Loucy (cell line): ENCODE data around the gene S100G.

ENCODE experiments used
- H2AFZ ChIP-seq: fragments of 200-600 bp; sonication (generic); 2 replicates; pipeline ENCODE4 v1.6.0; 2016; ENCODE audit warnings: antibody characterized with exemption, mild to moderate bottlenecking, low read length, moderate library complexity
- H3F3A ChIP-seq: fragments of 200-600 bp; 2 replicates; pipeline ENCODE4 v1.6.0; 2016; ENCODE audit warnings: antibody characterized with exemption, low read depth, mild to moderate bottlenecking
- H3K27me3 ChIP-seq: fragments of 200-600 bp; sonication (generic); 2 replicates; pipeline ENCODE4 v1.6.1; 2014; ENCODE audit warnings: low read length, mild to moderate bottlenecking; ENCODE audit not compliant: insufficient read depth, poor library complexity, severe bottlenecking
- H3K36me3 ChIP-seq: fragments of 200-600 bp; sonication (generic); 2 replicates; pipeline ENCODE4 v1.6.1; 2016; ENCODE audit warnings: low read length; ENCODE audit not compliant: insufficient read depth
- H3K4me1 ChIP-seq: fragments of 200-600 bp; sonication (generic); 2 replicates; pipeline ENCODE4 v1.5.1; 2014; ENCODE audit warnings: low read length, mild to moderate bottlenecking; ENCODE audit not compliant: insufficient read depth, poor library complexity, severe bottlenecking
- H3K4me2 ChIP-seq: fragments of 200-600 bp; sonication (generic); 2 replicates; pipeline ENCODE4 v1.6.0; 2014; ENCODE audit warnings: antibody characterized with exemption, low read length, low read depth, mild to moderate bottlenecking; ENCODE audit not compliant: poor library complexity, severe bottlenecking
- H3K4me3 ChIP-seq: fragments of 200-600 bp; sonication (generic); 2 replicates; pipeline ENCODE4 v1.5.1; 2014; ENCODE audit warnings: low read length, mild to moderate bottlenecking, mixed read lengths; ENCODE audit not compliant: poor library complexity, severe bottlenecking
- H3K79me2 ChIP-seq: fragments of 200-600 bp; sonication (generic); 2 replicates; pipeline ENCODE4 v1.6.1; 2014; ENCODE audit warnings: low read length; ENCODE audit not compliant: insufficient read depth
- H3K9ac ChIP-seq: fragments of 200-600 bp; sonication (generic); 2 replicates; pipeline ENCODE4 v1.6.0; 2014; ENCODE audit warnings: mild to moderate bottlenecking, low read depth, low read length, moderate library complexity; ENCODE audit not compliant: poor library complexity, severe bottlenecking
- H3K9me2 ChIP-seq: fragments of 200-600 bp; sonication (generic); replicated peaks from 2 replicates; pipeline ENCODE4 v1.6.1; 2016; ENCODE audit warnings: low read depth, low read length, mixed read lengths
- H3K9me3 ChIP-seq: fragments of 200-600 bp; sonication (generic); 2 replicates; pipeline ENCODE4 v1.6.1; 2014; ENCODE audit warnings: mild to moderate bottlenecking, antibody characterized with exemption, low read length, low read depth; ENCODE audit not compliant: insufficient read depth
- H4K20me1 ChIP-seq: fragments of 200-600 bp; sonication (generic); 2 replicates; pipeline ENCODE4 v1.6.0; 2014; ENCODE audit warnings: antibody characterized with exemption, low read length, mild to moderate bottlenecking; ENCODE audit not compliant: insufficient read depth, poor library complexity, severe bottlenecking
- EZH2phosphoT487 ChIP-seq: fragments of 200-600 bp; IDR thresholded peaks from 2 replicates; pipeline ENCODE4 v1.6.1; 2018; ENCODE audit warnings: antibody characterized with exemption, mild to moderate bottlenecking, moderate library complexity, borderline replicate concordance
- TF ChIP-seq, protein P1 (sequence below): fragments of 200-600 bp; sonication (generic); conservative IDR thresholded peaks from 2 replicates; pipeline ENCODE4 v1.5.1; 2014; ENCODE audit warnings: mild to moderate bottlenecking, antibody characterized with exemption, low read length

Gene S100G

DNA sequence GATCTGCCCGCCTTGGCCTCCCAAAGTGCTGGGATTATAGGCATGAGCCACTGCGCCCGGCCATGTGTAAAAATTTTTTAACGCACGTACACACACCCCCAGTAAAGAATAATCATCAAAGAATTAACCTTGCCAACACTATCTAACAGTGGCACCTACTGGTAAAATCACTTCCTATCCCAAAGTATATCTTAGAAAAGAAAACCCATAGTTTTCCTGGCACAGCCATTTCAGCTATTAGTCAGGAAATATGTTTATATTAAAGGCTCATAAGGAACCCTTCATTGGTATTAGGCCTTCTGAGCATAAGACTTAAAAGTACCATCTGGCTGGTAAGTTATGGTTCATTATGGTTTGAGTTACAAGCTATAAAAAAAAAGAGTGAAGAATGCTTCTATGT is 14.1 kb downstream of the S100G start:
- no peaks in the 10 kb centered on the region for H3K9me2 ChIP-seq
- no peaks in the 10 kb centered on the region for H3K4me1 ChIP-seq
- no peaks in the 10 kb centered on the region; the same call in 1 of the 2 replicates for H3K36me3 ChIP-seq
- H2AFZ ChIP-seq = no peak overlapping the region
- no peaks in the 10 kb centered on the region for H4K20me1 ChIP-seq
- no peaks in the 10 kb centered on the region for H3K27me3 ChIP-seq
- TF ChIP-seq, protein P1, sequence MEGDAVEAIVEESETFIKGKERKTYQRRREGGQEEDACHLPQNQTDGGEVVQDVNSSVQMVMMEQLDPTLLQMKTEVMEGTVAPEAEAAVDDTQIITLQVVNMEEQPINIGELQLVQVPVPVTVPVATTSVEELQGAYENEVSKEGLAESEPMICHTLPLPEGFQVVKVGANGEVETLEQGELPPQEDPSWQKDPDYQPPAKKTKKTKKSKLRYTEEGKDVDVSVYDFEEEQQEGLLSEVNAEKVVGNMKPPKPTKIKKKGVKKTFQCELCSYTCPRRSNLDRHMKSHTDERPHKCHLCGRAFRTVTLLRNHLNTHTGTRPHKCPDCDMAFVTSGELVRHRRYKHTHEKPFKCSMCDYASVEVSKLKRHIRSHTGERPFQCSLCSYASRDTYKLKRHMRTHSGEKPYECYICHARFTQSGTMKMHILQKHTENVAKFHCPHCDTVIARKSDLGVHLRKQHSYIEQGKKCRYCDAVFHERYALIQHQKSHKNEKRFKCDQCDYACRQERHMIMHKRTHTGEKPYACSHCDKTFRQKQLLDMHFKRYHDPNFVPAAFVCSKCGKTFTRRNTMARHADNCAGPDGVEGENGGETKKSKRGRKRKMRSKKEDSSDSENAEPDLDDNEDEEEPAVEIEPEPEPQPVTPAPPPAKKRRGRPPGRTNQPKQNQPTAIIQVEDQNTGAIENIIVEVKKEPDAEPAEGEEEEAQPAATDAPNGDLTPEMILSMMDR = no peak
- TF ChIP-seq EZH2phosphoT487 = no peak
- H3K4me3 ChIP-seq = no peak overlapping the region
- no peaks in the 10 kb centered on the region for H3F3A ChIP-seq
- H3K9me3 ChIP-seq = no peaks in the 10 kb centered on the region
- no peaks in the 10 kb centered on the region for H3K79me2 ChIP-seq
- H3K4me2 ChIP-seq = no peak overlapping the region
- no peak overlapping the region for H3K9ac ChIP-seq

DNA sequence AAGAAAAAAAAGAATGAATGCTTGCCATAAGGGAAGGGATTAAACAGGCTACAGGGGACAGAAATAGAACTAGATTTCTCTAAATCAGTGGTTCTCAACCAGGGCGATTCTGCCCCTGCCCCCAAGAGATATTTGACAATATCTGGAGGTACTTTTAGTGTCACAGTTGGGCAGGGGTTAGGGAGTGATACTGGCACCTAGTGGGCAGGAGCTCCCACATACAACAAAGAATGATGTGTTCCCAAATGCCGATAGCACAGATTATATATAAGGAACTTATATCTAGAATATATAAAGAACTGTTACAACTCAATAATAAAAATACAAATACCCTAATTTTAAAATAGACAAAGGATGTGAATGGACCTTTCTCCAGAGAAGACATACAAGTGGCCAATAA is 14.7 kb downstream of the S100G start:
- no peaks in the 10 kb centered on the region; the same call in 1 of the 2 replicates for H3K36me3 ChIP-seq

DNA sequence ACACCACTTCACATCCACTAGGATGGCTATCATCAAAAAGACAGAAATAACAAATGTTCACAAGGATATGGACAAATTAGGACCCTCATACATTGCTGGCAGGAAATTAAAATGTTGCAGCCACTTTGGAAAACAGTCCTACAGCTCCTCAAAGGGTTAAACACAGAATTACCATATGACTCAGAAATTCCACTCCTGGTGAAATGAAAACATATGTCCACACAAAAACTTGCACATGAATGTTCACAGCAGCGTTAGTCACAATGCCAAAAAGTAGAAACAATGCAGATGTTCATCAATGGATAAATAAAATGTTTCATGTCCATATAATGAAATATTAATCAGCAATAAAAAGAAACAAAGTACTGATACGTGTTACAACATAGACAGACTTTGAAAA is 15.1 kb downstream of the S100G start:
- Histone ChIP-seq H3F3A (no peaks in the 10 kb centered on the region), H3K4me3 (no peak overlapping the region), H3K9ac (no peak overlapping the region), H3K9me3 (no peaks in the 10 kb centered on the region), H3K9me2 (no peaks in the 10 kb centered on the region), H3K4me2 (no peak overlapping the region), H2AFZ (no peak overlapping the region), H3K4me1 (no peaks in the 10 kb centered on the region), H4K20me1 (no peaks in the 10 kb centered on the region), H3K36me3 (no peaks in the 10 kb centered on the region; the same call in 1 of the 2 replicates), H3K79me2 (no peaks in the 10 kb centered on the region), H3K27me3 (no peaks in the 10 kb centered on the region)
- TF ChIP-seq, protein P1 = no peak
- no peak for TF ChIP-seq EZH2phosphoT487

More for the DNA sequence above, 14.7 kb downstream of the S100G start:
- Histone ChIP-seq H3K9me3 (no peaks in the 10 kb centered on the region), H3K9me2 (no peaks in the 10 kb centered on the region), H4K20me1 (no peaks in the 10 kb centered on the region), H3K4me1 (no peaks in the 10 kb centered on the region), H3F3A (no peaks in the 10 kb centered on the region), H2AFZ (no peak overlapping the region), H3K9ac (no peak overlapping the region), H3K79me2 (no peaks in the 10 kb centered on the region), H3K4me2 (no peak overlapping the region), H3K27me3 (no peaks in the 10 kb centered on the region), H3K4me3 (no peak overlapping the region)
- no peak for TF ChIP-seq EZH2phosphoT487
- TF ChIP-seq, protein P1 = no peak
